Right forelimb (tissue), 1 donor: ENCODE results near the gene PCDHGA1.
"Not testable (repeated sequence)": the region's sequence is repeated elsewhere in the genome, so short reads cannot be mapped to it uniquely, and the experiment has no call there.

Source experiments
- DNase-seq: peaks from one replicate; pipeline ENCODE4 v3.0.0-alpha.2; 2018

PCDHGA1 gene

GRCh38 chr5:141383345-141383744 lies 53.0 kb downstream of the PCDHGA1 start:
- no peak for DNase-seq

- no peak for DNase-seq
Observed at GRCh38 chr5:141384471-141385267, 54.4 kb downstream of the PCDHGA1 start.

- not testable (repeated sequence) for DNase-seq
Observed at GRCh38 chr5:141387557-141388311, 57.4 kb downstream of the PCDHGA1 start, which contains the start of gene PCDHGB4. PCDHGB4 (plus strand) TSS chr5:141387698; CDS start chr5:141387885, 187 bp downstream.

- DNase-seq = no peak
Observed at GRCh38 chr5:141388661-141389060, 58.3 kb downstream of the PCDHGA1 start.

DNA sequence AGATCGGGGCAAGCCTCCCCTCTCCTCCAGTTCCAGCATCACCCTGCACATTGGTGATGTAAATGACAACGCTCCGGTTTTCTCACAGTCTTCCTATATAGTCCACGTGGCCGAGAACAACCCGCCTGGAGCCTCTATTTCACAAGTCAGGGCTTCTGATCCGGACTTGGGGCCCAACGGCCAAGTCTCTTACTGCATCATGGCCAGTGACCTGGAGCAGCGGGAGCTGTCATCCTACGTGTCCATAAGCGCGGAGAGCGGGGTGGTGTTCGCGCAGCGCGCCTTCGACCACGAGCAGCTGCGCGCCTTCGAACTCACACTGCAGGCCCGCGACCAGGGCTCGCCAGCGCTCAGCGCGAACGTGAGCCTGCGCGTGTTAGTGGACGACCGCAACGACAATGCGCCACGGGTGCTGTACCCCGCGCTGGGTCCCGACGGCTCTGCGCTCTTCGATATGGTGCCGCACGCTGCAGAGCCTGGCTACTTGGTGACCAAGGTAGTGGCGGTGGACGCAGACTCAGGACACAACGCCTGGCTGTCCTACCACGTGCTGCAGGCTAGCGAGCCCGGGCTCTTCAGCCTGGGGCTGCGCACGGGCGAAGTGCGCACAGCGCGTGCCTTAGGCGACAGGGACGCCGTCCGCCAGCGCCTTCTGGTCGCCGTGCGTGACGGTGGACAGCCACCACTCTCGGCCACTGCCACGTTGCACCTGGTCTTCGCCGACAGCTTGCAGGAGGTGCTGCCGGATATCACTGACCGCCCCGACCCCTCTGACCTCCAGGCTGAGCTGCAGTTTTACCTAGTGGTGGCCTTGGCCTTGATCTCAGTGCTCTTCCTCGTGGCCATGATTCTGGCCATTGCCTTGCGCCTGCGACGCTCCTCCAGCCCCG lies 59.1 kb downstream of the PCDHGA1 start:
- no peak for DNase-seq

DNA sequence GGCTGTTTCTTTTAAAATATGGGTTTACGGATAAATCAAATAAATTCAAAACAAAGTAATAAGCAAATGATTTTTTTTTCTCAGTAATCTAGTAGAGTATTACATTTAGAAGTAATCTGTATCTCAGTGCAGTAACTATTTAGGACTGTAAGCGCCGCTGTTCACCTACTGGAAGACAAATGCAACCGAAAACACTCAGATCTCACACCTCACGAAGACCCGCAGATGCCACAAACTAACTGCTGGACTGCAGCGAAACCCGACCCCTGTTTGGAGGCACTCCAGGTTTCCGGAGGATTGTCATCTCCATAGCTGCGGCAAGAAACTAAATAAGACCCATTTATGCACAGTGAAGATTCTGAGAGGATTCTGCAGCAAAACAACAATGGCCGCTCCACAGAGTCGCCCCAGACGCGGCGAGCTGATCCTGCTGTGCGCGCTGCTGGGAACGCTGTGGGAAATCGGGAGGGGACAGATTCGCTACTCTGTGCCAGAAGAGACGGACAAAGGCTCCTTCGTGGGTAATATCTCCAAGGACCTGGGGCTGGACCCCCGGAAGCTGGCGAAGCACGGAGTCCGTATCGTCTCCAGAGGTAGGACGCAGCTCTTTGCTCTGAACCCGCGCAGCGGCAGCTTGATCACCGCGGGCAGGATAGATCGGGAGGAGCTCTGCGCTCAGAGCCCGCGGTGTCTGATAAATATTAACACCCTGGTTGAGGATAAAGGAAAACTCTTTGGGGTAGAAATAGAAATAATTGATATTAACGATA lies 62.3 kb downstream of the PCDHGA1 start, which contains the start of gene PCDHGA8:
TSS of gene PCDHGA8 (plus strand) at position 205 of the 770 bp plus-strand sequence. CDS start at position 386, 181 bp downstream.
- DNase-seq = no peak

DNA sequence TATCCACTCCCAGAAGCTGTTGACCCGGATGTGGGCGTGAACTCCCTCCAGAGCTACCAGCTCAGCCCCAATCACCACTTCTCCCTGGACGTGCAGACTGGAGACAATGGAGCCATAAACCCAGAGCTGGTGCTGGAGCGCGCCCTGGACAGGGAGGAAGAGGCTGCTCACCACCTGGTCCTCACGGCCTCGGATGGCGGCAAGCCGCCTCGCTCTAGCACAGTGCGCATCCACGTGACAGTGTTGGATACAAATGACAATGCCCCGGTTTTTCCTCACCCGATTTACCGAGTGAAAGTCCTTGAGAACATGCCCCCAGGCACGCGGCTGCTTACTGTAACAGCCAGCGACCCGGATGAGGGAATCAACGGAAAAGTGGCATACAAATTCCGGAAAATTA lies 63.0 kb downstream of the PCDHGA1 start:
- DNase-seq = no peak

DNA sequence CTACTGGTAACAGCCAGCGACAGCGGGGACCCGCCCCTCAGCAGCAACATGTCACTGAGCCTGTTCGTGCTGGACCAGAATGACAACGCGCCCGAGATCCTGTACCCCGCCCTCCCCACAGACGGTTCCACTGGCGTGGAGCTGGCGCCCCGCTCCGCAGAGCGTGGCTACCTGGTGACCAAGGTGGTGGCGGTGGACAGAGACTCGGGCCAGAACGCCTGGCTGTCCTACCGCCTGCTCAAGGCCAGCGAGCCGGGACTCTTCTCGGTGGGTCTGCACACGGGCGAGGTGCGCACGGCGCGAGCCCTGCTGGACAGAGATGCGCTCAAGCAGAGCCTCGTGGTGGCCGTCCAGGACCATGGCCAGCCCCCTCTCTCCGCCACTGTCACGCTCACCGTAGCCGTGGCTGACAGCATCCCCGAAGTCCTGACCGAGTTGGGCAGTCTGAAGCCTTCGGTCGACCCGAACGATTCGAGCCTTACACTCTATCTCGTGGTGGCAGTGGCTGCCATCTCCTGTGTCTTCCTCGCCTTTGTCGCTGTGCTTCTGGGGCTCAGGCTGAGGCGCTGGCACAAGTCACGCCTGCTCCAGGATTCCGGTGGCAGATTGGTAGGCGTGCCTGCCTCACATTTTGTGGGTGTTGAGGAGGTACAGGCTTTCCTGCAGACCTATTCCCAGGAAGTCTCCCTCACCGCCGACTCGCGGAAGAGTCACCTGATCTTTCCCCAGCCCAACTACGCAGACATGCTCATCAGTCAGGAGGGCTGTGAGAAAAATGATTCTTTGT lies 64.3 kb downstream of the PCDHGA1 start:
- DNase-seq = not testable (repeated sequence)

GRCh38 chr5:141397756-141398551 lies 67.6 kb downstream of the PCDHGA1 start, which contains the start of gene PCDHGB5:
PCDHGB5 (plus strand) TSS chr5:141397947; CDS start chr5:141398128, 181 bp downstream.
- not testable (repeated sequence) for DNase-seq

GRCh38 chr5:141398608-141399007 lies 68.3 kb downstream of the PCDHGA1 start:
- no peak for DNase-seq

- DNase-seq = no peak
Observed at GRCh38 chr5:141399555-141400258, 69.4 kb downstream of the PCDHGA1 start.

- no peak for DNase-seq
Observed at GRCh38 chr5:141402553-141403243, 72.4 kb downstream of the PCDHGA1 start, which contains the start of gene PCDHGA9. PCDHGA9 (plus strand) TSS chr5:141402778; CDS start chr5:141402953, 175 bp downstream.

DNA sequence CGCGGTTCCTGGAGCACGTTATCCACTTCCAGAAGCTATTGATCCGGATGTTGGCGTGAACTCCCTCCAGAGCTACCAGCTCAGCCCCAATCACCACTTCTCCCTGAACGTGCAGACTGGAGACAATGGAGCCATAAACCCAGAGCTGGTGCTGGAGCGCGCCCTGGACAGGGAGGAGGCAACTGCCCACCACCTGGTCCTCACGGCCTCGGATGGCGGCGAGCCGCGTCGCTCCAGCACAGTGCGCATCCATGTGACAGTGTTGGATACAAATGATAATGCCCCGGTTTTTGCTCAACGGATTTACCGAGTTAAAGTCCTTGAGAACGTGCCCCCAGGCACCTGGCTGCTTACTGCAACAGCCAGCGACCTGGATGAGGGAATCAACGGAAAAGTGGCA lies 73.1 kb downstream of the PCDHGA1 start:
- DNase-seq = no peak

- DNase-seq = not testable (repeated sequence)
Observed at GRCh38 chr5:141407790-141408505, 77.6 kb downstream of the PCDHGA1 start, which contains the start of gene PCDHGB6. PCDHGB6 (plus strand) TSS chr5:141408021; CDS start chr5:141408203, 182 bp downstream.

DNA sequence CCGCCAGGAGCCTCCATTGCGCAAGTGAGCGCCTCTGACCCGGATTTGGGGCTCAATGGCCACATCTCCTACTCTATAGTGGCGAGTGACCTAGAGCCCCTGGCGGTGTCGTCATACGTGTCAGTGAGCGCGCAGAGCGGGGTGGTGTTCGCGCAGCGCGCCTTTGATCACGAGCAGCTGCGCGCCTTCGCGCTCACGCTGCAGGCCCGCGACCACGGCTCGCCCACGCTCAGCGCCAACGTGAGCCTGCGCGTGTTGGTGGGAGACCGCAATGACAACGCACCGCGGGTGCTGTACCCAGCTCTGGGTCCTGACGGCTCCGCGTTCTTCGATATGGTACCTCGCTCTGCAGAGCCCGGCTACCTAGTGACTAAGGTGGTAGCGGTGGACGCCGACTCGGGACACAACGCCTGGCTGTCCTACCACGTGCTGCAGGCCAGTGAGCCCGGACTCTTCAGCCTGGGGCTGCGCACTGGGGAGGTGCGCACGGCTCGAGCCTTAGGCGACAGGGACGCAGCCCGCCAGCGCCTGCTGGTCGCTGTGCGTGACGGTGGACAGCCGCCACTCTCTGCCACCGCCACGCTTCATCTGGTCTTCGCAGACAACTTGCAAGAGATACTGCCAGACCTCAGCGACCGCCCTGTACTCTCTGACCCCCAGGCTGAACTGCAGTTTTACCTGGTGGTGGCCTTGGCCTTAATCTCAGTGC lies 79.4 kb downstream of the PCDHGA1 start:
- no peak for DNase-seq

- DNase-seq = no peak
Observed at GRCh38 chr5:141411575-141411974, 81.3 kb downstream of the PCDHGA1 start.
